GM19351 (cell line): Measurements from ENCODE around the gene CAMSAP3.
"Not testable (repeated sequence)": the region's sequence is repeated elsewhere in the genome, so short reads cannot be mapped to it uniquely, and the experiment has no call there.

Experiments
- ATAC-seq: cut with Tn5 transposase; IDR thresholded peaks from one replicate; pipeline ENCODE4 v1.9.1; 2021; ENCODE audit warnings: mild to moderate bottlenecking, moderate library complexity; ENCODE audit not compliant: unreplicated experiment

Gene CAMSAP3

DNA sequence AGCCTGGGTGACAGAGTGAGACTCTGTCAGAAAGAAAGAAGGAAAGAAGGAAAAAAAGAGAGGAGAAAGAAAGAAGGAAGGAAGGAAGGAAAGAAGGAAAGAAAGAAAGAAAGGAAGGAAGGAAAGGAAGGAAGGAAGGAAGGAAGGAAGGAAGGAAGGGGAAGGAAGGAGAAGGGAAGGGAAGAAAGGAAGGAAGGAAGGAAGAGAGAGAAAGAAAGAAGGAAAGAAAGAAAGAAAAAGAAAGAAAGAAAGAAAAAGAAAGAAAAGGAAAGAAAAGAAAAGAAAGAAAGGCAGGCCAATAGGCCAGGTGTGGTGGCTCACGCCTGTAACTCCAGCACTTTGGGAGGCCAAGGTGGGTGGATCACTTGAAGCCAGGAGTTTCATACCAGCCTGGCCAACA lies 18.2 kb upstream of the CAMSAP3 start:
- ATAC-seq = not testable (repeated sequence)

DNA sequence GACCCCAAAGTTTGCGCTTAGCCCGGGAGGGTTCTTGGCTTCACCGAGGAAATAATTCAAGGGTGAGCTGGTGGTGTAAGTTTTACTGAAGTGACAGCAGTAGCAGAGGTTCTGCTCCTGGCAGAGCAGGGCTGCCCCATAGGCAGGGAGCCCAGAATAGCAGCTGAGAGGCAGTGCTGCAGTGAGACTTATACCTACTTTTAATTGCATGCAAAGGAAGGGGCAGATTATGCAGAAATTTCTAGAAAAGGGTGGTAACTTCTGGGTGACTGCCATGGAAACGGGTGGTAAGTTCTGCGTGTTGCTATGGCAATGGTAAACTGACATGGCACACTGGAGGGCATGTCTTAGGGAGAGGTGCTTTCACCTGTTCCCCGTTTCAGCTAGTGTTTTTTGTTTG lies 17.5 kb upstream of the CAMSAP3 start:
- ATAC-seq = no peak

DNA sequence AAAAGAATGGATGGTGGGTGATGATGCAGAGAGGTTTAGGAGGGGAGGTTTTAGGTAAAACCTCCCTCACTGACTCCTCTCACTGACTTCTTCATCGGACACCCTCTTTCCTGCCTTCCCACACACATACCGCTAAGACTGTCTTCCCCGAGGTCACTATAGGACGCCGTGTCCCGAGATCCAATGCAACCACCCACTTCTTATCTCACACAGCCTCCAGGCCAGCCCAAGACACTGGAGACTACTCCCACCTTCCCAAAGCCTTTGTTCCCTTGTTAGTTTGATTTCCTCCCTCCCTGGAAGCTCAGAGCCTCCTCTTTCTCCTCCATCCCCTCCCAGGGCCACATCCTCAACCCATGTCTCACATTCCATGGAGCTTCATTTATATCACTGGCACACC lies 16.5 kb upstream of the CAMSAP3 start:
- ATAC-seq = no peak

DNA sequence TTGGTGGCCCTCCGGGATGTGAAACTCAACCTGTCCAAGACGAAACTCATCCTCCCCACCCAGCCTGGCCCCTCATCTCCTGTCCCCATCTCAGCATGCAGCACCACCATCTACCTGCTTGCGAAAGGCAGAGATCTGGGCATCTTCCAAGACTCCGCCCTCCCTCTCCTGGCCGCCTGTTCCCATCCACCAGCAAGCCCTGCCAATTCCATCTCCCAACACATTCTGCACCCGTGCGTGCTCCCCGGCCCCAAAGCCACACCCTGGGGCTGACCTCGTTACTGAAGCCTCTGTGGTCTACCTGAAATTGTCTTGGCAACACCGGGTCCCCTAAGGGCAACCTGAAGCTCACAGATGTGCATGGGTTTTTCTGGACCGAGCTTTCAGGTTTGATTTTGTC lies 13.2 kb upstream of the CAMSAP3 start:
- ATAC-seq = no peak

DNA sequence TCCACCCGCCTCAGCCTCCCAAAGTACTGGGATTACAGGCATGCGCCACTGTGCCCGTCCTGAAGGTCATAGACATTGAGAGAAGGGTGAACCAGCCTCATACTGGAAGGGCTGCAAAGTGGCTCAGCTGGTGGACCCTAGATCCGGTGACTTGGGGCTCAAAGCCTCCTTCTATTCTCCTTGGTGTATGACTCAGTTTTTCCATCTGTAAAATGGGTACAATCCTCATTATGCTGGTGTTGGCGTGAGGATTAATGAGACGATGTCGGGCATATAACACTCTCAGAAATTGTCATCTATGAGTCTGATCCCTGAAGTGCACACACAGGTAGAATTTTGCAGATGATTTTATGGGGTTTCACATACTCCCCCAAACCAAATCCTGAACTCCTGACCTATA lies 5.8 kb upstream of the CAMSAP3 start:
- no peak for ATAC-seq

DNA sequence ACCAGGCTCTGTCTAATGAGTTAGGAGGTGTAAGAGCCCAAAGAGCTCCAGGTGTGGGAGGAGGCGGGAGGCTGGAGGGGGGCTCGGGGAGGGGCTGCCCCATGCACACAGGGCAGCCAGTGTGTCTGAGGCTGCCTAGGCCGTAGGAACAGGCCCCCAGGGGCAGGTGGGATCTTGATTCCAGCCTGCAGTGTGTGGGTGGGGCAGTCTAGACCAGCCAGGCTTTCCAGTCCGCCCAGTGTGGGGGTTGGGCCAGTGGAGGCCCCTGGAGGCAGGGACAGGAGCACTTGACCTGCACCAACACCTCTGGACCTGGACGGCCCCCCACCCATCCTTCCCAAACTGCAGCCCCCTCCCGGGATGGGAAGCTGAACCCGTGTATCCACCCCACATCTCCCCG lies 5.4 kb upstream of the CAMSAP3 start:
- no peak for ATAC-seq

DNA sequence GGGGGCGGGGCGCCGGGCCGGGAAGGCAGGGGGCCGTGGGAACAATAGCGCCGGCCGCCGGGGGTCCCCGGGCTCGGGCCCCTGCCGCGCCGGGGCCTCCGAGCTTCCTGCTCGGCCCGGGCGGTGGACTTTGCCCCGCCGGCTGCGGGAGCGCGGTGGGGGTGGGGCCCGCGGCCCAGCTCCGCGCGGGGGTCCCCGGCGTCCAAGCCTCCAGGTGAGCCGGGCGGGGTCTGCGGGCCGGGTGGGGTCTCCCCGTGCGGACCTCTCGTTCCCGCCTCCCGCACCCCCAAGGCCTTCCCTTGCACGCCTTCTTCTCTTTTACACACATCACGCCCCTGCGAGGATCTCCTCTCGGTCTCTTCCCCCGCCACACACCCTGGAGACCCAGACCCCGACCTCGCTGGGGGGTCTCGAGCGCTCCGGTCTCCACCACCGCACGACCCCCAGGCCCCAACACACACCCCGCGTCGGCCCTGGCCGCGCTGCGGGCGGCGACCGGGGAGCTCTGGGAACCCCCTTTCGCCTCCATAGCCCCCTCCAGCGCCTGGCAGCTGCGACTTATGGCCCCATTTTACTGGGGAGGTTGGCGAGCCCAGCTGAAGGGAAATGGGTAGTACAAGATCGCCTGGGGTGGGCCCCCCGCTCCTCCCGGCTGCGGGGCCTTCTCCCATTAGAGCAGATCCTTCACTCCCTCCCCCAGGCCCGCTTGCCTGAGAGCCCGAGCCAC lies 711 bp downstream of the CAMSAP3 start:
- no peak for ATAC-seq

DNA sequence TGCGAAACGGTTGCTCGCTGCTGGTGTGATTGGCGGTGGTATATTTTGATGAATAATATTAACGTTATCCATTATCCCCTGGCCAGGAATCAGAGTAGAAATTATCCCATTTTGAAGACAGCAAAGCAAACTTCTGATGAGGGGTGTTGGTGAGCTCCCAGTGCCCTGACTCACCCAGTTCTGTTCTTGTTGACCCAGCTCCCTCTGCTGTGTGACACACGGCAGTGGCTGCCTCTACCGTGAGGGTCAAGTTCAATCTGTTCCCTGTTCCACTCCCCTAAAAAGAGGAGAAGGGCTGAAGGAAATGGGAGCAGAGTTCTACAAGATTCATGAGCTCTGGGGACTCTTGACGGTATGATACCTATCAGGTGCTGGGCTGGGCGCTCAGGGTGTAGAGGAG lies 2.0 kb downstream of the CAMSAP3 start:
- no peak for ATAC-seq

DNA sequence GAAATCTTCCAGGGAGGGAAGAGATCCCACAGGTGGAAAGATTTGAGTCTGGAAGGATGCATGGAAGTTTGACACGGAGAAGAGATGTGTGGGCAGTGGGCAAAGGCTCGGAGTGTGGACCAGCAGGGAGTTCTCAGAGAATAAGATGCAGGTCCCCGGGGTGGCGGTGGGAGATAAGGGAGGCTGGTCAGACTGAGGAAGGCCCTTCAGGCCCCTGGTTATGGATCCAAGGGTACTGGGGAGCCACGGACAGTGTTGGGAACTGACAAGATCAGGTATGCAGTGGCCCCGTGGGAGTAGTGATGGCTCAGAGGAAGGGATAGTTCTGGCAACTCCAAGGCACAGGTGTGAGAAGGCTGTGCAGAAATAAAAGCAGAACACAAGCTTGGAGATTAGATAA lies 2.5 kb downstream of the CAMSAP3 start:
- no peak for ATAC-seq

DNA sequence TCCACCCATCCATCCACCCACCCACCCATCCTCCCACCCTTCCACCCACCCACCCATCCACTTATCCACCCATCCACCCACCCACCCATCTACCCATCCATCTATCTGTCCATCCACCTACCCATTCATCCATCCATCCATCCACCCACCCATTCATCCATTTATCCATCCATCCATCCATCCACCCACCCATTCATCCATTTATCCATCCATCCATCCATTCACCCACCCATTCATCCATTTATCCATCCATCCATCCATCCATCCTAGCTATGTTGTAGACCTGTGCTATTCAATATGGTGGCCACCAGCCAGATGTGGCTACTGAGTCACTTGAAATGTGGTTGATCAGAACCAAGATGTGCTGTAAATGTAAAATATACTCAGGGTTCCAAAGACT lies 5.1 kb downstream of the CAMSAP3 start:
- no peak for ATAC-seq

DNA sequence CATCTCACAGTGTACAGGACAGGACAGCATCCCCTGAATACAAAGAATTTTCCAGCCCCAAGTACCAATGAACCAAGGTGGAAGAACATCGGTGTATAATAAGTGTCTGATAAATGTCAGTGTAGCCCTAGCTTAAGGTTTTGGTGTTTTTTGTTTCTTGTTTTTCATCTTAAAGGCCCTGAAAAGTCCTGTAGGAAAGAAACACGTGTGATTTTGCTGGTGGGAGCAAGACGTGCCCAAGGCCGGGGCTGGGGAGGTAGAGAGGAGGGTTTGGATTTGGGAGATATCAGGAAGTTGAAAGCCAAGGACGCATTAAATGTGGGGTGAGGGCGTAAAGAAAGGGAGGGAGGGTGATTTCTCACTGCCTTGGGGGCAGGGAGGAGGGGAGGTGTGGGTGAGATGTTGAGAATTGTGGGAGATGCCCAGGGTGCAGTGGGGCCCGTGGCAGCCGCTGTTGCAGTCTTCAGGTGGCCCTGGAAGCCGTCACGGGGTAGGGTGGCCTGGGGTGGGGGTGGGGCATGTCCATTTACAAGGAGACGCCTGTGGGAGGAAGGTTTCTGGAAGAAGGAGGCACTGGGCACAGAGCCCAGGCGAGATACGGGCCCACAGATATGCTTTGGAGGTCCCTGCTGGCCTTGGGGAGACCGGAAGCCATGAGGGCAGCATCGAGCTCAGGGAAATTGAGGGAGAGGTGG lies 6.7 kb downstream of the CAMSAP3 start:
- no peak for ATAC-seq

DNA sequence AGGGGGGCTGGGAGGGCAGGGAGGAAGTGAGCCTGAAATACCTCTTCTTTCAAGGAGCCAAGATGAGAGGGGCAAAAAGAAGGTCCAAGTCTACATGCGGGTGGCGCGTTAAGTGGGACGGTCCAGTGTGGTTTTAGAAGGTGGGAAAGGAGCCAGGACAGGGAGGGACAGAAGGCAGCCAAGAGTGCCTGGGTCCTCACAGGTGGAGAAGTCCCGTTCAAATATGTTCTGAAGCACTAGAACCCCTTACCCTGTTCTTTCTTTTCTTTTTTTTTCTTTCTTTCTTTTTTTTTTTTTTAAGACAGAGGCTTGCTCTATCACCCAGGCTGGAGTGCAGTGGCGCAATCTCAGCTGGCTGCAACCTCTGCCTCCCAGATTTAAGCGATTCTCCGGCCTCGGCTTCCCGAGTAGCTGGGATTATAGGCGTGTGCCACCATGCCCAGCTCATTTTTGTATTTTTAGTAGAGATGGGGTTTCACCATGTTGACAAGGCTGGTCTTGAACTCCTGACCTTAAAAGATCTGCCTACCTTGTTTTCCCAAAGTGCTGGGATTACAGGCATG lies 7.4 kb downstream of the CAMSAP3 start:
- ATAC-seq = no peak

DNA sequence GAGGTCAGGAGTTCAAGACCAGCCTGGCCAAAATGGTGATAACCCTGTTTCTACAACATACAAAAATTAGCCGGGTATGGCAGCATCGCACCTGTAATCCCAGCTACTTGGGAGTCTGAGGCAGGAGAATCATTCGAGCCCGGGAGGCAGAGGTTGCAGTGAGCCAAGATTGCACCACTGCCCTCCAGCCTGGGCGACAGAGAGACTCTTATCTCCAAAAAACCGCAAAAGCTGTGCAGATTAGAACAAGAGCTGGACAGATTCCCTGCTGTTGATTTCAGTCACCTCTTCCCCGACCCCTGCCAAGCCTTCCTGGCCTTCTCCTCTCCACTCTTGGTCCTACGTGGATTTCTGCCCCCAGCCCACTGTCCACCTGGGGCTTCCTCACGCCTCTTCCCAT lies 8.3 kb downstream of the CAMSAP3 start:
- ATAC-seq = no peak

DNA sequence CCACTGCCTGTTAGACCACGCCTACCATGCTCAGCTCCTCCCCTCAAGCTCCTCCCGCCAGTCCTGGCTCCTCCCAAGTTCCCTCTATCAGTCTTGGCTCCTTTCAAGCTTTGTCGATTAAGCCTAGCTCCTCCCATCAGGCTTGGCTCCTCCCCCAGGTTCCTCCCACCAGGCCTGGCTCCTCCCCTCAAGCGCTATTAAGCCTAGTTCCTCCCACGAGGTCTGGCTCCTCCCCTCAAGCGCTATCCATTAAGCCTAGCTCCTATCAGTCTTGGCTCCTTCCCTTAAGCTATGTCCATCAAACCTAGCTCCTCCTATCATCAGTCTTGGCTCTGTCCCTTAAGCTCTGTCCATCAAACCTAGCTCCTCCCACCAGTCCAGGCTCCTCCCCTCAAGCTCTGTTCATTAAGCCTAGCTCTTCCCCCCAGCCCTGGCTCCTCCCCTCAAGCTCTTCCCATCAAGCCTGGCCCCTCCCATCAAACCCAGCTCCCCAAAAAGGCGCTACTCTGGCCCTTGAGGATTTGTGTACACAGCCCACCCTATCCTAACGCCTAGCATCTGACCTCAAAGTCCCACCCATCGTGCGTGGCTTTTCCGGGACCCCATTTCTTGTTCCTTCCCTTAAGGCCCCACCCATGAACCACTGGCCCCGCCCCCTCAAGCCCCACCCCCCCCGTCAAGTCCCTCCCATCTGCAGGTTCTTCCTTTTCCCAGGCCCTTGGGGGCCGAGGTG lies 10.0 kb downstream of the CAMSAP3 start:
- ATAC-seq = no peak

DNA sequence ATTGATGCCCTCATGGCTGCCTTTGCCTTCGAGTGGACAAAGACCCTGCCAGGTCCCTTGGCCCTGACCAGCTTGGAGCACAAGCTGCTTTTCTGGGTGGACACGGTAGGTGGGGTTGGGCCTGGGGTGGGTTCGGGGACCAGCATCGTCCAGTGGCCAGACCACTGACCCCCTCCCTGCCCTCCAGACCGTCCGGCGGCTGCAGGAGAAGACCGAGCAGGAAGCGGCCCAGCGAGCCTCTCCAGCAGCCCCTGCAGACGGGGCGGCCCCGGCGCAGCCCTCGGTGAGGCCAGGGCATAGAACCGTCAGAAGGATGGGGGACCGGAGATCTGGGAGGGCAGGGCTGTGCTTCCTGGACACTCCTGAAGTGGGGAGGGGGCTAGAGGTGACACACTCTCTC lies 10.6 kb downstream of the CAMSAP3 start:
- ATAC-seq = no peak

DNA sequence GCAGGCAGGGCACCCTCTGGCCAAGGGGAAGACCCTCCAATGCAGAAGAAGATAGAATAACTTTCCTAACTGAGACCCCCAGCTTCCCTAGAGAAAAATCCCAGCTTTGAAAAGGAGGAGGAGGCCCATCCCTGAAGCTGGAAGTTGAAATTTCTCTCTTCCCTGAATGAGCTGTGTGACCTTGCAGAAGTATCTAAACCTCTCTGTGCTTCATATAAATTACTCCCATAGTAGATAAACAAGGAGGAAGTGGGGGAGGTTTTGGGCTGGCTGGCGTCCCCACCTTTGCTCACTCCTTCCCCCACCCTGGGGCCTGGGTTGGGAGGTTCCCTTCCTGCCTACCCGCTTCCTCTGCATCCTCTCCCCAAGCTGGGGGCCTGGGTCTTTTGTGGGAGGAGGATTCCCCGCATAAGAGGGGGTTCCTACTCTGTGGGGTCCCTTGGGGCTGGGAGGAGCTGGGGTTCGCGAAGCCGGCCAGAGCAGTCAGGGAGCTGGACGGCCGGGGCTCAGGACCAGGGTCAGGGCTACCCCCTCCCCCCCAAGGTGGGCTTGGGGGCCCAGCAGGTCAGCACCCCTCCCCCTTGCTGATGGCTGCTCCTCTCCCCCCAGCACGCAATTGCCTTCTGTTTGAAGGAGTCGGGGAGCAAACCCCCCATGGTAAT lies 11.7 kb downstream of the CAMSAP3 start:
- ATAC-seq = no peak

DNA sequence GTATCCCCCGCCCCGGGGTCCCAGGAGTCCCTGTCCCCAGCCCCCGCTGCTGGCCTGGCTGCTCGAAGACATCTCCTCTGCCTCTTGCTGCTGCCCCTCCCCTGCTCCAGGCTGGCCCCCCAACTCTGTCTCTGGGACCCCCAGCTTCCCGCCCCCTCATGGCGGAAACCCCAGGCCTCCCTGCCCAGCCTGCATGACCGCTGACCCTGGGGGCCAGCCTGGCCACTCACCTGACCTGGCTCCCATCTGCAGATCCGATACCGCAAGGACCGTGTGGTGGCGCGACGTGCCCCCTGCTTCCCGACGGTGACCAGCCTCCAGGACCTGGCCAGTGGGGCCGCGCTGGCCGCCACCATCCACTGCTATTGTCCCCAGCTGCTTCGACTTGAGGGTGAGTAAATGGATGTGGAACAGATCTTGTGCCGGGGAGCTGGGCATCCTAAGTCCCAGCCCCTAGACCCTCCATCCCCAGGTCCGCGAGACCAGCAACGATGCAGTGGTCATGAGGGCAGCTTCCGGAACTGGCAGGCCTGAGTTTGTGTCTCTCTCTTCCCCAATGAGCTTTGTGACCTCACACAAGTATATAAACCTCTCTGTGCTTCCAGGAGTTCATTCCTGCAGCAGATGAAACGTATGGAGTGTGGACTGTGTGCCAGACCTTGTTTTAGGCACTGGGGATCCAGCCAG lies 12.4 kb downstream of the CAMSAP3 start:
- no peak for ATAC-seq

DNA sequence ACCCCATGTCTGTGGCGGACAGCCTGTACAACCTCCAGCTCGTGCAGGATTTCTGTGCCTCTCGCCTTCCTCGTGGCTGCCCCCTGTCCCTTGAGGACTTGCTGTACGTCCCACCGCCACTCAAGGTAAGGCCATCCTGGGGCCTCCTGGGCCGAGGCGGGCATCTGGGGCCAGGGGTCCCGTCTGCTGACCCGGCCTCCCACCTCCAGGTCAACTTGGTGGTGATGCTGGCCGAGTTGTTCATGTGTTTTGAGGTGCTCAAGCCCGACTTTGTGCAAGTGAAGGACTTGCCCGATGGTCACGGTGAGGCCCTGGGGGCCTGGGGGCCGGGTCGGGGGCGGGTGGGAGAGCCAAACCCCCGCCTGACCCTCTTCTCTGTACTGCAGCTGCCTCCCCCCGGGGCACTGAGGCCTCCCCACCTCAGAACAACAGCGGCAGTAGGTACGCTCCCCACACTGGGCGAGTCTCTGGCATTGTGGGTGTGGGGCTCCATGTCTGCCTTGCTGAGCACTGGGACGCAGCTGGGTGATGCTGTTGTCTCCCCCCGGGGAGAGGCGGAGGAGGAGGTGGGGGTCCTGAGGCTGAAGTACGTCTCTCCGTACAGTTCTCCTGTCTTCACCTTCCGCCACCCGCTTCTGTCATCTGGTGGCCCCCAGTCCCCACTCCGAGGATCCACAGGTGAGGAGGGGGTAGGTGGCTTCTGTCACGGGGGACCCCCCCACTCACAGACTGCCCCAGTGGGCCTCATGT lies 15.0 kb downstream of the CAMSAP3 start:
- no peak for ATAC-seq

DNA sequence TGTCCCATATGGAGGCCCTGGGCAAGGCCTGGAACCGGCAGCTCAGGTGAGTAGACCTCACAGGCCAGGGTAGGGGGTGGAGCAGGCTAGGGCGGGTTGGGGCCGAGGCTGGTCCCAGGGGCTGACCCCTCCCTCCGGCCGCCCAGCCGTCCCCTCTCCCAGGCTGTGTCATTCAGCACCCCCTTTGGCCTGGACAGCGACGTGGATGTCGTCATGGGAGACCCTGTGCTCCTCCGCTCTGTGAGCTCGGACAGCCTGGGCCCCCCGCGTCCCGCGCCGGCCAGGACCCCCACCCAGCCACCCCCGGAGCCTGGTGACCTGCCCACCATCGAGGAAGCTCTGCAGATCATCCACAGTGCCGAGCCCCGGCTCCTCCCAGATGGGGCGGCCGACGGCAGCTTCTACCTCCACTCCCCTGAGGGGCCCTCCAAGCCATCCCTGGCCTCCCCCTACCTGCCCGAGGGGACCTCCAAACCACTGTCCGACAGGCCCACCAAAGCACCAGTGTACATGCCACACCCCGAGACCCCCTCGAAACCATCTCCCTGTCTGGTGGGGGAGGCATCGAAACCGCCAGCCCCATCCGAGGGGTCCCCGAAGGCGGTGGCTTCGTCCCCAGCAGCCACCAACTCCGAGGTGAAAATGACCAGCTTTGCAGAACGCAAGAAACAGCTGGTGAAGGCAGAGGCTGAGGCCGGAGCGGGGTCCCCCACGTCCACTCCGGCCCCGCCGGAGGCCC lies 16.0 kb downstream of the CAMSAP3 start:
- no peak for ATAC-seq
